ENCODE data around the gene CFAP100.

GRCh38 chr3:126452213-126452612, 57.5 kb downstream of the CFAP100 start:
- no peak for TF ChIP-seq CTCF (IDR thresholded peaks at IDR 0.05)
- no peak for TF ChIP-seq POLR2A (IDR thresholded peaks at IDR 0.05)

Measured in tibial nerve (tissue), 3 donors.